Posterior cingulate gyrus (tissue), 11 donors: Measurements from ENCODE around the gene GALC.

ENCODE experiments used
- DNase-seq, 10 donors: peaks; one replicate each; pipeline versions ENCODE4 v3.0.0 to v3.0.0-alpha.2; 2020 to 2021; ENCODE audit warnings: mixed read lengths in 3 of 10
- intact Hi-C: fragments of 100-400 bp; cut with DNase I; formaldehyde crosslinking; loops from one replicate; pipeline ENCODE4 v1.15.1; 2023

GALC gene

DNA sequence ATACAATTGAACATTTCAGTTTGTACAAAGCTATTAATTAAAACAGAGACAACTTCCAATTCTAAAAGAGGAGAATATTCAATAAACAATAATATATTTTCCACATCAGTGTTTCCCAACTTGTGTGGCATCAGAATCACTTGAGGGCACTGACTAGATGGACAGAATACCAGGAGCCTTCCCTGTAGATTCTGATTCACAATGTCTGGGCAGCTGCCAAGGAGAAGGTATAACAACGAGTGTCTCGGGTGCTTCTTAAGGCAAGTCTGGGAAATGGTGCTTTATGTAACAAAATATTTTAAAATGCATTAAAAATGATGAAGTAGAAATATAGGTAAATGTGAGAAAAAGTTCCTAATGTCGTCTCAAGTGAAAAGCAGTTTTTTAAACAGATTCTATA lies 26.2 kb downstream of the GALC start:
- no peak for DNase-seq

DNA sequence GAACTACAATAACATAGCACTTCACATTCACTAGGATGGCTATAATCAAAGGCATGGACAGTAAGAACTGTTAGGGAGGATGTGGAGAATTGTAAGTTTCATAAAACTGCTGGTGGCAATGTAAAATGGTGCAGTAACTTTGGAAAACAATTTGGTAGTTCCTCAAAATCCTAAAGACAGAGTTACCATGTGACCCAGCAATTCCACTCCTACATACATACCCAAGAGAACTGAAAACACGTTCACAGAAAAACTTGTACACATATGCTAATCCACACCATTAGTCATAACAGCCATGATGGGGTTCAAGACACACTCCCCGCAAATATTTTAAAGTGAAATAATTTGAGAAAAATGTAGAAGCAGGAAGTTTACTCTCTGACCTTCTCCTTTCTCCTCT lies 31.7 kb downstream of the GALC start:
- intact Hi-C loops, result no loop called here
- DNase-seq, result no peak

More for the DNA sequence above, 26.2 kb downstream of the GALC start:
- intact Hi-C loops, result no loop called here

DNA sequence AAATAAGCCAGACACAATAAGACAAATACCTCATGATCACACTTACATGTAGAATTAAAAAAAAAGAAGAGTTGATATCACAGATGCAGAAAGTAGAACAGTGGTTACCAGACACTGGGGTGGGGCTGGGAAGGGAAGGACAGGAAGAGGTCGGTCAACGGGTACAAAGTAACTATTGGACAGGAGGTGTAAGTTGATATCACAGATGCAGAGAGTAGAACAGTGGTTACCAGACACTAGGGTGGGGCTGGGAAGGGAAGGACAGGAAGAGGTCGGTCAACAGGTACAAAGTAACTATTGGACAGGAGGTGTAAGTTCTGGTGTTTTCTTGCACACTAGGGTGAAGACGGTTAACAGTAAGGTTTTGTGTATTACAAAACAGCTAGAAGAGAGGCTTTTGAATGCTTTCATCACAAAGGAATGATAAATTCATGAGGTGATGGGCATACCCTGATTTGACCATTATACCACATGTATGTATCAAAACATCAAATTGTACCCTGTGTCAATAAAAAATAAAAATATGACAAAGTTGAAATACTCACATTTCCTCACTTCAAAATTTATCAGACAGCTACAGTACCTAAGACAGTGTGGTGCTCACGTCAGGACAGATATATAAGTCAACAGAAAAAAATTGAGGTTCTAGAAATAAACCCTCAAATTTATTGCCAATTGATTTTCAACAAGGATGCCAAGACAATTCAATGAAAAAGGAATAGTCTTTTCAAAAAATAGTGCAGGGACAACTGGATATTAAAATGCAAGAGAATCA lies 32.8 kb downstream of the GALC start:
- DNase-seq, result no peak
- intact Hi-C loops, result no loop called here

DNA sequence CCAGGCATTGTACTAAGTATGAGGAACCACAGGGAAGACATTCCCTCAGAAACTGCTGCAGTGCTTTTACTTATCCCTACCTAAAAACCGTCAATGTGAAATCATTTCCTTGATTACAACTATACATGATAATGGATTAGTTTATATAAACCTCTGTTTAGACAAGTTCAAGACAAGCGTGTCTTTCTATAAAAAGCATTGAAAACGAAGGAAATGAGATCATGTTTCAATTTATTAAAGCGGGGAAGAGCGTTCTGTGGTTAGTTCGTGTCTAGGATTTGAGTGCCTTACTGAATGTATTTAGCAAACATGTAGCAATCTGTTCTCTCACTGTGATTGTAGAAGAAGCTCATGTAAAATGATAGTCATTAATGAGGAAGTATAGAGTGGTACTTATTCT lies 37.5 kb downstream of the GALC start:
- no peak for DNase-seq
- intact Hi-C loops, result no loop called here

DNA sequence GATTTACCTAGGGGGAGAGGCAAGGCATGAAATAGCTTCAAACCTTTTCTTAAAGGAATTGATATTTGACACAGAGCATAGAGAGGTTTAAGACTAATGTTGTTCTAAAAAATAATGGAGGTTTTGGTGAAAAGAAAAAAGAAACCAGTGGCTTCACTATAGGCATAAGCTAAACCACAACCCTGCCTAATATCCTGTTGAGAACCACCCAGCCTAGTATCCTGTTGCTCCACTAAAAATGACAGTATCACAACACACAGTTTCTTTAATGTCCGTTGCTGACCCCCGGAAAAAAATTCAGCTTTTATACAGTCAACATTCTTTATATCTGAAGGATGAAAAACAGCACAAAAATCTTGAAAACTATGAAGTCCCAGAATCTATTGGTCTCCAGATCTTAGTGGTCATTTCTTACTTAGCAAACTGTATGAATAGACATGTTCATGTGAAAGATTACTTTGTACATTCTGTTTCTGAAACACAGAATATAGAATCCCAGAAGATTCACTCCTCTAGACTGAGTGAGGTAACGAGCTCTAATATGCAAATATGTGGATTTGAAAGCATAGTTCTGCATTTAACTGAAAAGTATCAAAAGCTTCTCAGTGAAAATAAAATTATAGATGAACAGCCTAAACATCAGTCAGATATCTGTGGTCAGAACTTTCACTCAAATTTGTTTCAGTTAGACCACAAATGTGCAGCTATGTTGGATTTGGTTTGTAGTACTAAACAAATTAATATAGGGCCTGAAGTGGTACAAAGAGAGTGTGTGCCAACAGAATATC lies 40.5 kb downstream of the GALC start:
- intact Hi-C loops, result no loop called here
- no peak for DNase-seq

DNA sequence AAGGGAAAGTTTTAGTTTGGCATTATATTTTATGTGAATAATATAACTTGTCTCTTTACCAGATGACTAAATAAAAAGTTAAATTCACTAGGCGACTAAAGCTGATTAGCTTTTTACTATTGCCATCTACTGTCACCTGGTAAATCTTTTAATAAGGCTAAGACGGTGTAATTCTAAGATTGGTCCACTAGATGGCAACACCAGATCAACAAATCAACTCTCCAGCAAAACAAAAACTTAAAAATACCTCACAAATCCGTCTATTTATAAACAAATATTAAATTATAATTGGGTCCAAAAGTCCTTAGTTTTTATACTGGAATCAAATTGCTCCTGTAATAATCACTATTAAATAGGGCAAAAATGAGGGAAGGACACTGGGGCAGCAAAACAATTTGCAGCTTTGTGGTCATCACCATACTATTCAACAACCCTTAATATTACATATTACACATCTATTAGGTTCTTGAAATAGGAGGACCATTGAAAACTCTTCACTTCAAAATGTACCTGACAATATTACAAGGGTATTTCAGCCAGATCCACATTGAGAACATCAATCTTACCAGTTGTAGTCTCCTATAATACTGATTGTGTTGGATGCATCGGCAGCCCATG lies 47.9 kb downstream of the GALC start:
- DNase-seq, result no peak
- intact Hi-C loops, result loop anchor here (10.0 kb wide), 1 partner anchor 240 kb away; no protein-coding TSS in a partner anchor

DNA sequence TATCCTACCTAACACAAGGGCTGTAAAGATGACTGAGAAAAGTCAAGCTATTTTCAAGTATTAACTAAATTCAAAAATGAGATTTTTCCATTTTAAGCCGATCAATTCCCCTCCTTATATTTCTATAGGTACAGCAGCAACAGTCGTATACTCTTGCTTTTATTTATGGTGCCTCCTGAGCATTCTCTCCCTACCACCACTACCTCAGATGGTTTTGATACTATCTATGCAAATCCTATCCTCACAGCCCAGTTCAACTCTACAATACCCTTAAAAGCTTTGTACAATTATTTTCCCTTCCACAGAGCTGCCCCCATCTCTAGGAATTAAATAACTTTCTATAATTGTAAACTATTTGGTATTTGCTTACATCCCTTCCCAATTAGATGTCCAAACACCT lies 52.1 kb downstream of the GALC start:
- intact Hi-C loops, result loop anchor here (10.0 kb wide), 1 partner anchor 244 kb away; no protein-coding TSS in a partner anchor

DNA sequence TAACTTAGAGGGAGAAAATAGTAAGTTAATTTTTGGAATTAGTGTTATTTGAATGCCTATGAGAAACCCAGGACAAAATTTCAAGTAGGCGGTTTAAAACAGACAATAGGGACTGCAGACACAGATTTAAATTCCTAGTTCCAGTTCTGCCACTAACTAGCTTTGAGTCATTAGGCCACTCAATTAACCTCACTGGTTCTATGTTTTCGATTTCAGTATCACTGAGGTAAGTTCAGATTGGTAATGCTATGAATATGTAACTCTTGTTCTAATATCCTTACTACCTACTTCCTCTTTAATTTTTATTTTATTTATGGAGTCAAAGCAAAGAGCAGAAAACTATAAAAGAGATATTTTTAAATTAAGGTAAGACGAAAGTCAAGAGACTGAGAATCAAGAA lies 52.6 kb downstream of the GALC start:
- intact Hi-C loops, result loop anchor here (10.0 kb wide), 1 partner anchor 244 kb away; no protein-coding TSS in a partner anchor

More for the DNA sequence above, 52.1 kb downstream of the GALC start:
- DNase-seq, result no peak

DNA sequence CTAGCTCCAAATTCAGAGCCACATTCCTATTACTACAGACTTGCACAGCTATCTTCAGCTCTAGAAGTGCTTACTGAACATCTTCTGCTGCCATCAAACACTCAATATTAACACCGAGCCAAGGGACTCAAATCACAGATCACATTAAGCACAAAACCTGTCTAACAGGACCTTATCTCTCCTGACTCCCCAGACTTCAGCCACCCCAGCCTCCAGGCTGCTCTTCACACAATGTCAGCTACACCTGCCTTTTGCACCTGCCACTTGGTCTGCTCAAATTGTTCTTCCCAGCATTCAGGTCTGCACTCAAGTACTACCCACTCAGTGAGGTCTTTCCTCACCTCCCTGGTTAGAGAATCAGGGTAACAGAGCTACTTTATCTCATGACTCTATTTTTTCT lies 57.1 kb downstream of the GALC start:
- DNase-seq, result no peak

More for the DNA sequence above, 52.6 kb downstream of the GALC start:
- no peak for DNase-seq

DNA sequence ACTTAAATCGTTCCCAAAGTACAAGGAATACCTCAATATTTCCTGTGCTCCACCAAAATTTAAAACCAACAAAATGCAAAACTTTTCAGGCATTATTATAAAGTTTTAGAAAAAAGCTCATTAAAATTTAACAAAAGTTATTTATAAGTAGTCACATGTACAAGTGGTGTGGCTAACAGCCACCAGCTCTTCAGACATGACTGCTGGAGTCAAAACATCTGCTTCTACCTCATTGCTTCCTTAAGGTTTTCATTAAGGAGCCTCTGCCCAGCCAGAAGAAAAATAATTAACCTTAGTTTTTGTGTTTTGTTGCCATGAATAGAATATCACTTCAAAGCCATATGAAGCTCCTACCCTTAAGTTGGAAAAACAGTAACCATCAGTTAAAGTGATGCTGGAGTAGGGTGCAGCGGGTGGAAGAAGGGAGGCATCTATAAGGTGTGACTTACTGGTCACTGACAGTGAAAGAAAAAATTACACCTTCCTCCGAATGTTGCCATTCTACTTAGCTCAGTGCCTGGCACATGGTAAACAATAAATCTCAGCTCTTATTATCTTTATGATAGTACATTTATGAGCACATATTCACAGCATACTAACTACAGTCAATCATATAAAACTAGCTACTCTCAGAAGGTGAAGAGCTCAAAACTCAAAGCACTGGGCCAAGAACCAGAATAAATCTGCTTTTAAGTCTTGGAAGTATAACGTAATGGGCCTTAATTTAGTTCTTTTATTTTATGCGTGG lies 57.7 kb downstream of the GALC start:
- intact Hi-C loops, result no loop called here
- DNase-seq, result no peak

More for the DNA sequence above, 57.1 kb downstream of the GALC start:
- intact Hi-C loops, result no loop called here

DNA sequence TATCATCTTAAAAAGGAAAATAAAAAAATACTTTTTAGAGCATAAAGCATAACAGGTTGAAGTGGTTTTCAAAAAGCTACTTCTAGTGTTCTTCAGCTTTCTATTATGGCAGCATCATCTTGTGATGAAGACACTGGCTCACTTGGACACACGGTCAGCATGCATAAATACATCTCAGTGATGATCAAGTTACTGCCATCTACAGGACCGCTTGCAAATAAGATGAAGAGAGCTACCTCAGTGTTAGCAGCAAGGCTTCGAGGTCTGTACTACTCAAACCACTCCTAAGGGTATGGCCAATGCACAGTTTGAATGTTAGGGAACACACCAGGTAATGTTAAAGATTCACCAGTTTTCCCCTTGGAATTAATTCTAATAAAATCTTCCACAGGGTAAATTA lies 58.8 kb downstream of the GALC start:
- intact Hi-C loops, result no loop called here

DNA sequence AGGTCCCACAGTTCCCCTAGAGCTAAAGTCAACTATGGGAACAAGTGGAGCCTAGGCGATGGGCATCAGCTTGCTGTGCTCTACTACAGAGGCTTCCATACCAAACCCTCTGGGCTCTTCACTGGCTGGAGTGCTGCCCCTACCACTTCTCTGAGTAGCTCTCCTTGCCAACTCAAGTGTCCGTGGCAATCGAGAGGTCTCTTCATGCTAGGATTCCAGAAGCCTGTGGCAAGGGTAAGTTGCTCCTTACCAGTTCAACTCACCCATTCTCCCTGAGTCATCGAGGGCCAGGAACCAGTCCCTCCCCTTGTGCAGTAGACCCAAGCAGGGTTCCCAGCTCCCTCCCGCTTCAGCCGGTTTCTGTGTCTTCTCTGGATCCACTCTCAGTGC lies 76.1 kb downstream of the GALC start:
- DNase-seq, result no peak
- intact Hi-C loops, result no loop called here

More for the DNA sequence above, 58.8 kb downstream of the GALC start:
- no peak for DNase-seq

DNA sequence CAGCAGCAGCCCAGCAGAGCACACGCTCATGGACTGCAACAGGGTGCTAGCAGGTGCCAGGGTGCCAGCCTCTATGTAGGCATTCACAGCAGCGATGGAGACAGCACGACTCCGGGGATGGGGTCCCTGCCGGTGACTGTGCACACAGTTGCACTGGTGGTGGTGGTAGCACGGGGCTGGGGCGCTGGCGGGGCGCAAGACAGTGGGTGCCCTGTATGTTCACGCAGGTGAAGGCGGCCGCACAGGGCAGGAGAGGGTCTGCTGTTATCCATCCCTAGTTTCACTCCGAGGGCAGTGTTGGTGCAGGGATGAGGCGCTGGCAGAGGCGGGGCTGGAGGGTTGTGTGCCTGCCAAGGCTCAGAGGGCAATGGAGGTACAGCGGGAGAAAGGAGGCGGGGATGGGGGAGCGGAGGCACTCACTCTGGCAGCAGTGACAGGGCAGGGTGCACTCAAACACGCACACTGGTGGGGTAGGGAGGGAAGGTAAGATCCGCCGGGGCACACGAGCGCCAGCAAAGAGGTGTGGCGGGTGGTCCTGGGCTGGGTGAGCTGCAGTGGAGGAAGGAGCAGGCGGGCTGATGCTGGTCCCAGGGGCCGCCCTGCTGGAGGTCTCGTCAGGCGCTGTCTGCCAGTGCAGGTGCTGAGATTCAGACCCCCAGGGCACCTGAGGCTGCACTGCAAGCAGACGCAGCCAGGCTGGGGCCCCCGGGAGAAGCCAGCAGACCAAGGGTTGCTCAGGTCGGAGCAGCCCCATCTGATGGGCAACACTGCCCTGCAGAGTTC lies 76.7 kb downstream of the GALC start:
- DNase-seq, result peak in 1 of 10 donors; percentile 82
- intact Hi-C loops, result no loop called here

DNA sequence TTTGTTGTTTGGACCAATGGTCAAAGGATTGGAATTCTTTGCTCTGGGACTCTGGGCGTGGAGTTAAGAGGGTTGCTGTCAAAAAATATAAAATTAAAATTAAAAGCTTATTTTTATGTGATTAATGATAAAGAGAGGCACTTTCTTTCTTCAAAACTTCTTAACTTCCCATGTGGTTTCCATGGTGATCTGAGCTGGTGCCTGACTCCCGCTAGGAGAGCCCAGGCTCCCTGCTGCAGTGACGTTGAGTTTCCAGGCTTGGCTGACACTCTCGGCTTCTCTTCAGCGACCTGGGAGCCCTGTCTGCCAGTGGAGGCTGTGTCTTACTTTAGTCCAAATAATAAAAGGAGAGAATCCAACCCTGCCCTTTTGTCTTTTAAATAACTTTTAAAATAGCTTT lies 84.4 kb downstream of the GALC start:
- intact Hi-C loops, result no loop called here
- DNase-seq, result peak in 3 of 10 donors; percentile 21 to 86 (median 72)

DNA sequence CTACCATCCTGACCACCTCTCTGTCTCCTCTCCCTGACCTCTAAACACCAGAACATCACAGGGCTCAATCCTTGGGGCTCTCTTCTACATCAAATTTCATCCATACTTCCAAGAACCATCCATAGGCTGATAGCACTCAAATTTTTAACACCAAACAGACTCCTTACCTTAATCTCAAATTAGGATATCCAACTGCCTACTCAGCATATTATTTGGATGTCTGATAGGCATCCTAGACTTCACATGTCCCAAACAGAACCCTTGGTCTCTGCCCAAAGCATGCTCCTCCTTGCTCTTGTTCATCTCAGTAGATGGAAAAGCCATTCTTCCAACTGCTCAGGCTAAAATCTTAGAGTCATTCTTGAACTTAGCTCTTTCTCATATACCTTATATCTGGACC lies 91.3 kb downstream of the GALC start:
- intact Hi-C loops, result no loop called here
- no peak for DNase-seq

DNA sequence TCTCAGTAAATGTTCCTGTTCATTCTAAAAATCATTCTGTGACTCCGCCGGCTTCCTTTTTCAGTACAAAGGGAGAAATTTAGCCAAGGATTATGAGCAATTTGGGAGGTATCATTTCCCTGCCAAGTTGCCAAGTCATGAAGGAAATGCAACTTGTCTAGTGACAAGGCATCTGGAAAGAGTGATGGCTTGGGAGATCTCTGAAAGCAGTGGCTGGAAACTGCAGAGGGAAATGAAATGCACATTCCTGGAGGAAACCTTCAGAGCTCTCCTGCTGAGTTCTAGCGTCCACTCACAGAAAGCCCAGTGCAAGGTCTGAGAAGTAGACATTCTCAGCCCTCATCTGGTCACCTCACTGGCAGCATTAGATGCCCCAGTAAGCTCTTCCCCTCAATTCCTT lies 91.7 kb downstream of the GALC start:
- intact Hi-C loops, result no loop called here
- DNase-seq, result no peak

DNA sequence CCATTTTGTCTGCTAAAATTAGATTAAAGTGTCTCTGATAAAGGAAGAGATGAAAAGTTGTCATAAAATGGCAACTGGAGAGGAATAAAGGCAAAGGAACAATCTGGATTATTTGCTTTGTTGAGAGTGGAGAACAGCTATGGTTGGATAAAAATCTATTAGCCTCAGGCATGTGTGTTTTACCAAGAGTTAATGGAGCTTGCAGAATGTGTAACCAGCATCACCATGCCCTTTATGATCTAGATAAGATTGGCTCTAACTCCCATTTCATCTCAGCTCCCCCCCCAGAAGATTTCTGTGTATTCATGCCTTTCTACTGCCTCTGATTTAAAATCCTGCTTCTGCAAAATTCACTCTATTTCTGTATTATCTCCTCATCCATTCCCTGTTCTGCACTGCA lies 93.8 kb downstream of the GALC start:
- intact Hi-C loops, result loop anchor here (5.0 kb wide), 1 partner anchor 92 kb away; no protein-coding TSS in a partner anchor
- no peak for DNase-seq

DNA sequence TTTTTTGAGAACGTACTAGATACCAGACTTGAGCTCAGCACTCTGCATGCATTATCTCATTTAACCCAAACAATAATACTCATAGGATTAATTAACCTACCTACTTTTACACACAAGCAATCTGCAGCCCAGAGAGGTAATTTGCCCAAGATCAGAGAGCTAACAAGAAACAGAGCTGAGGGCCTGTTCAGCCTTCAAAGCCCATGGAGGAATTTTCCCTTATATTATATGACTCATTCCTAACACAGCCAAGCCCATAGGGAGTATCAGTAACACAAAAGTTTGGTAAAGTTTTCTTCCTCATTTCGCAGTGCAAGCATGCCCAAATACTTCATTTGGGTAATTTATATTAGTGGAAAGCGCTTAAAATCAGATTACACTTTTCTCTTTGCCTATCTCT lies 94.7 kb downstream of the GALC start:
- DNase-seq, result no peak
- intact Hi-C loops, result loop anchor here (5.0 kb wide), 1 partner anchor 91 kb away; no protein-coding TSS in a partner anchor
